ENCODE results near the gene ZNF333.

DNA sequence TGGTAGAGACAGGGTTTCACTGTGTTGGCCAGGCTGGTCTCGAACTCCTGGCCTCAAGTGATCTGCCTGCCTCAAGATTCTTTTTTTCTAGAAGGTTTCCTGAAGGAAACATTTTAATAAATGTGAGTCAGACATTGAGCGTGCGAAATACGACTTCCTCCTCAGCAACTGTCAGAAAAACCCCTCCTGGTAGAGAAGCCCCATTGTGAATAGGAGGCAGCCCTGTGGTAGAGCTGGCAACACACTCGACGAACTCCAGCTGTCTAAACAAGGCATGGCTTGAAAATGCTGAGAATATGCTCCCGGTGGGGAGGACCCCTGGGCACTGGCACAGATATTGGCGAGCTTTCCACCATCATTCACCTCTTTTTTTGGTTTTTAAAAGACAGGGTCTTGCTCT lies 9.8 kb downstream of the ZNF333 start:
- TF ChIP-seq, protein P1, sequence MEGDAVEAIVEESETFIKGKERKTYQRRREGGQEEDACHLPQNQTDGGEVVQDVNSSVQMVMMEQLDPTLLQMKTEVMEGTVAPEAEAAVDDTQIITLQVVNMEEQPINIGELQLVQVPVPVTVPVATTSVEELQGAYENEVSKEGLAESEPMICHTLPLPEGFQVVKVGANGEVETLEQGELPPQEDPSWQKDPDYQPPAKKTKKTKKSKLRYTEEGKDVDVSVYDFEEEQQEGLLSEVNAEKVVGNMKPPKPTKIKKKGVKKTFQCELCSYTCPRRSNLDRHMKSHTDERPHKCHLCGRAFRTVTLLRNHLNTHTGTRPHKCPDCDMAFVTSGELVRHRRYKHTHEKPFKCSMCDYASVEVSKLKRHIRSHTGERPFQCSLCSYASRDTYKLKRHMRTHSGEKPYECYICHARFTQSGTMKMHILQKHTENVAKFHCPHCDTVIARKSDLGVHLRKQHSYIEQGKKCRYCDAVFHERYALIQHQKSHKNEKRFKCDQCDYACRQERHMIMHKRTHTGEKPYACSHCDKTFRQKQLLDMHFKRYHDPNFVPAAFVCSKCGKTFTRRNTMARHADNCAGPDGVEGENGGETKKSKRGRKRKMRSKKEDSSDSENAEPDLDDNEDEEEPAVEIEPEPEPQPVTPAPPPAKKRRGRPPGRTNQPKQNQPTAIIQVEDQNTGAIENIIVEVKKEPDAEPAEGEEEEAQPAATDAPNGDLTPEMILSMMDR (IDR thresholded peaks at IDR 0.05): no peak
- no peak for TF ChIP-seq ZFX (IDR thresholded peaks at IDR 0.05; ENCODE audit: borderline replicate concordance)

Measured in 22Rv1 (cell line).